SK-N-SH (cell line): ENCODE results near the gene C14orf119. TPM values are rescaled to one million over a fixed set of nuclear protein-coding genes. Genes with fewer than 3 reads are reported as not detected.

ENCODE experiments used
- CTCF ChIA-PET: fragments of 300-600, 350-600 bp; formaldehyde crosslinking; extraction: SDS; loops from one replicate; lab custom pipeline; 2021; lab: Yijun Ruan, JAX
- POLR2A ChIA-PET: fragments of 350-600 bp; sonication (Branson Sonifier 250); formaldehyde crosslinking; extraction: SDS; loops from one replicate; lab custom pipeline; 2020; ENCODE audit warnings: antibody characterized with exemption, inconsistent platforms; lab: Yijun Ruan, JAX
- DNase-seq: peaks from one replicate; pipeline ENCODE4 v3.0.0; 2012
- H2AFZ ChIP-seq: fragments of 200-600 bp; sonication (generic); 2 replicates; pipeline ENCODE4 v1.8.1; 2016; ENCODE audit warnings: antibody characterized with exemption, mild to moderate bottlenecking, low read depth
- H3F3A ChIP-seq: fragments of 200-600 bp; sonication (generic); replicated peaks from 2 replicates; pipeline ENCODE3; 2016; ENCODE audit warnings: antibody characterized with exemption, mild to moderate bottlenecking; ENCODE audit not compliant: insufficient read depth
- H3K27ac ChIP-seq, 2 experiments: fragments of 200-500 bp in 1 of 2; fragments of 200-600 bp in 1 of 2; sonication (Bioruptor generic) in 1 of 2; sonication (generic), shearing (Covaris generic) in 1 of 2; 2 replicates each; pipeline versions ENCODE4 v1.5.1 to v1.6.1; 2014 to 2016; ENCODE audit warnings: low read depth in 2 of 2, inconsistent platforms in 1 of 2, low read length in 1 of 2, mild to moderate bottlenecking in 1 of 2, mixed read lengths in 1 of 2
- H3K27me3 ChIP-seq: fragments of 200-600 bp; sonication (generic), shearing (Covaris generic); 2 replicates; pipeline ENCODE4 v1.6.1; 2016; ENCODE audit warnings: mixed run types; ENCODE audit not compliant: insufficient read depth
- H3K36me3 ChIP-seq, 2 experiments: fragments of 200-500 bp in 1 of 2; fragments of 200-600 bp in 1 of 2; sonication (Bioruptor generic) in 1 of 2; sonication (generic) in 1 of 2; replicated peaks in 1 of 2; 2 replicates each; pipeline versions ENCODE3 to v1.5.1; 2014 to 2016; ENCODE audit warnings: low read length in 1 of 2, mild to moderate bottlenecking in 1 of 2; ENCODE audit not compliant: insufficient read depth in 2 of 2, control insufficient read depth in 1 of 2
- H3K4me1 ChIP-seq, 2 experiments: fragments of 200-500 bp in 1 of 2; fragments of 200-600 bp in 1 of 2; sonication (Bioruptor generic) in 1 of 2; sonication (generic), shearing (Covaris generic) in 1 of 2; 2 replicates each; pipeline versions ENCODE4 v1.5.1 to v1.6.1; 2014 to 2016; ENCODE audit warnings: low read depth in 1 of 2, low read length in 1 of 2, mixed run types in 1 of 2; ENCODE audit not compliant: insufficient read depth in 2 of 2, control insufficient read depth in 1 of 2
- H3K4me2 ChIP-seq: fragments of 200-600 bp; sonication (generic), shearing (Covaris generic); 2 replicates; pipeline ENCODE4 v1.6.1; 2017; ENCODE audit warnings: mixed run types
- H3K4me3 ChIP-seq, 2 experiments: fragments of 200-500 bp in 1 of 2; fragments of 200-600 bp in 1 of 2; sonication (Bioruptor generic) in 1 of 2; sonication (generic), shearing (Covaris generic) in 1 of 2; 2 replicates each; pipeline versions ENCODE4 v1.5.1 to v1.8.1; 2014 to 2016; ENCODE audit warnings: low read depth in 2 of 2, inconsistent platforms in 1 of 2, low read length in 1 of 2, mild to moderate bottlenecking in 1 of 2, mixed read lengths in 1 of 2, moderate library complexity in 1 of 2
- H3K79me2 ChIP-seq: fragments of 200-600 bp; sonication (generic); 2 replicates; pipeline ENCODE4 v1.8.1; 2017; ENCODE audit warnings: mild to moderate bottlenecking; ENCODE audit not compliant: insufficient read depth
- H3K9ac ChIP-seq: fragments of 200-600 bp; sonication (generic); 2 replicates; pipeline ENCODE4 v1.6.1; 2017; ENCODE audit warnings: mixed run types
- H3K9me2 ChIP-seq: fragments of 200-600 bp; sonication (generic); 2 replicates; pipeline ENCODE4 v1.6.1; 2017; ENCODE audit warnings: mixed run types
- H3K9me3 ChIP-seq: fragments of 200-600 bp; sonication (generic); 2 replicates; pipeline ENCODE4 v1.6.1; 2017; ENCODE audit warnings: mixed run types, mild to moderate bottlenecking, moderate library complexity
- H4K20me1 ChIP-seq: fragments of 200-600 bp; sonication (generic); 2 replicates; pipeline ENCODE4 v1.6.1; 2017; ENCODE audit warnings: mild to moderate bottlenecking, mixed run types; ENCODE audit not compliant: insufficient read depth
- EP300 ChIP-seq, 2 experiments: IDR thresholded peaks; 2 replicates each; pipeline versions ENCODE4 v1.4.0 to v1.6.1; 2012; ENCODE audit warnings: borderline replicate concordance in 1 of 2, low read depth in 1 of 2, low read length in 1 of 2
- GABPA ChIP-seq: IDR thresholded peaks from 2 replicates; pipeline ENCODE4 v1.4.0; 2012; ENCODE audit warnings: low read depth, mild to moderate bottlenecking
- MEF2A ChIP-seq: IDR thresholded peaks from 2 replicates; pipeline ENCODE4 v1.4.0; 2012; ENCODE audit warnings: low read depth, borderline replicate concordance
- MXI1 ChIP-seq: IDR thresholded peaks from 2 replicates; pipeline ENCODE4 v1.6.1; 2012; ENCODE audit warnings: mild to moderate bottlenecking, low read depth, low read length, improper control_type of control experiment
- NFIC ChIP-seq: IDR thresholded peaks from 2 replicates; pipeline ENCODE4 v1.4.0; 2012; ENCODE audit warnings: borderline replicate concordance
- RXRA ChIP-seq: IDR thresholded peaks from 2 replicates; pipeline ENCODE4 v1.4.0; 2012; ENCODE audit warnings: low read depth, mild to moderate bottlenecking, borderline replicate concordance
- SIN3A ChIP-seq: IDR thresholded peaks from 2 replicates; pipeline ENCODE4 v1.6.1; 2012; ENCODE audit warnings: low read depth, mild to moderate bottlenecking, low read length, moderate library complexity, borderline replicate concordance
- TAF1 ChIP-seq: IDR thresholded peaks from 2 replicates; pipeline ENCODE4 v1.6.1; 2012; ENCODE audit warnings: low read depth, mild to moderate bottlenecking, low read length, moderate library complexity, borderline replicate concordance
- TEAD4 ChIP-seq: IDR thresholded peaks from 2 replicates; pipeline ENCODE4 v1.4.0; 2012; ENCODE audit warnings: mild to moderate bottlenecking, borderline replicate concordance; ENCODE audit not compliant: insufficient read depth
- WGBS: methylation state at CpG from one replicate; pipeline ENCODE4 v1.1.6; 2017; ENCODE audit warnings: low lambda C conversion rate; 5-methylcytosine and 5-hydroxymethylcytosine counted together
- polyA plus RNA-seq, 3 experiments: library from polyadenylated mRNA; depleted of rRNA; stranded (reverse); fragments of >200 nt; gene quantifications; 2 replicates each; pipeline ENCODE4 v1.2.3, GENCODE V29; 2012
- TF ChIP-seq, protein P1 (sequence below): IDR thresholded peaks from 2 replicates; pipeline ENCODE4 v1.4.0; 2012; ENCODE audit warnings: low read depth, borderline replicate concordance
- TF ChIP-seq, protein P2 (sequence below): IDR thresholded peaks from 2 replicates; pipeline ENCODE4 v1.6.1; 2012; ENCODE audit warnings: mild to moderate bottlenecking, low read depth, low read length, moderate library complexity
- TF ChIP-seq, protein P3 (sequence below): IDR thresholded peaks from 2 replicates; pipeline ENCODE4 v1.4.0; 2012; ENCODE audit warnings: low read depth

Gene C14orf119
- polyA plus RNA-seq, 1 of the 3 experiments (the other 2 are of a cell fraction) = 55.2 TPM

DNA sequence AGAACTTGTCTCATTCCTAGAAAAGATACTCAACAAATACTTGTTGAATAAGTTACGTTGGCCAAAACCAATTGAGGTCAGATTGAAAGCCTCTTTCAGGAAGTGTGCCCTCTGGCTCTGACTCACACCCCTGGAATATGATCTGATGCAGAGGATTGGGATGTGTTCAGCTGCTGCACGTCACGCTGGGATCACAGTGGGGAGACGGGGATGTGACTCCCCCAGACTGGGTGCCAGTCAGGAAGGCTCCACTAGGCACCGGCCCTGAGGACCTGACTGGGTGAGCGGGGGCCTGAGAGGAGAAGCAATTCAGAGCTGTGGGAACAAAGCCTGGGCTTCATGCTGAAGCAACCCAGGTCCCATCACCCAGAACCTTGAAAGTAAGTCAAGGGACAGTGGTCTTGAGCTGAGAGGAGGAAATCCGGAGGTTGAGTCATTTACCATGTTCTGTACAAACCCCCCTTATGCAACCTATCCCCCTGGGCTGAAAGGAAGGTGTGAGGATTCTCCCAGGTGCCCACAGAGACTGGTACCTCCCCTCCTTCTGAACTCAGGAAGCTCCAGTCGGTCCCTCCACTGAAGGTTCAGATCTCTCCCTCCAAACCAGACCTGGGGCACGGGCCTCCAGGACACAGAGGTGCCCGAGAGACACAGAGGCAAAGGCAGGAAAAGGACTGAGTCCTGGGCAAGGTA lies 19.9 kb downstream of the C14orf119 start (continued):
- TF ChIP-seq MEF2A = peak; percentile 75; the same call in 1 of the 2 replicates

DNA sequence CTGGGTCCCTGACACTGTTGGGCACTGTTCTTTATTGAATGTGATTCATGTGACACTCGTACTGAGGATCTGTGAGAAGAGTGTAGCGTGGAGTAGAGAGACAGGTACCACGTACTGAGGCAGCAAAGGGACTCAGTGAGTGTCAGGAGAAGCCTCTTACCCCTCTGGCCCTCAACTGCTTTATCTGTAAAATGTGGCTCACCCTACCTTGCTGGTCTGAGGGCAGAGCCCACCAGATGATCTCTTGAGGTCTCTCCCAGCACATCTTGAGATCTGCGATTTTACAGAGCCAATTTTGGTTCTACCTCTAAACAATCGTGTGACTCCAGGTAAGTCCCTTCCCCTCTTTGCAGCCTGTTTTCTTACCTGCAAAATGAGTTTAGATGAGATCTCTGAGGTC lies 20.6 kb downstream of the C14orf119 start:
- no peaks in the 10 kb centered on the region for H3K9me3 ChIP-seq
- H3K36me3 ChIP-seq = no peaks in the 10 kb centered on the region
- no peak overlapping the region for H3K4me3 ChIP-seq
- H3K4me2 ChIP-seq = no peak overlapping the region
- no peaks in the 10 kb centered on the region for H3K79me2 ChIP-seq
- H3K4me1 ChIP-seq = peaks cover 0 to 14% of the 10 kb centered on the region in 2 experiments; a peak in 3 of 4 replicates
- H3K9me2 ChIP-seq = no peaks in the 10 kb centered on the region
- H3K27ac ChIP-seq = peak overlapping the region in 1 of 2 experiments; percentile 80; a peak in 1 of 4 replicates
- no peak overlapping the region for H2AFZ ChIP-seq
- POLR2A ChIA-PET = no interaction called here
- TF ChIP-seq TEAD4 (no peak), SIN3A (no peak), RXRA (no peak), NFIC (no peak), MXI1 (no peak), TAF1 (no peak), MEF2A (no peak), EP300 (IDR thresholded peaks at IDR 0.05; ENCODE audit: borderline replicate concordance in 1 of 2, low read depth in 1 of 2, low read length in 1 of 2) (no peak), GABPA (no peak)
- TF ChIP-seq, protein P1, sequence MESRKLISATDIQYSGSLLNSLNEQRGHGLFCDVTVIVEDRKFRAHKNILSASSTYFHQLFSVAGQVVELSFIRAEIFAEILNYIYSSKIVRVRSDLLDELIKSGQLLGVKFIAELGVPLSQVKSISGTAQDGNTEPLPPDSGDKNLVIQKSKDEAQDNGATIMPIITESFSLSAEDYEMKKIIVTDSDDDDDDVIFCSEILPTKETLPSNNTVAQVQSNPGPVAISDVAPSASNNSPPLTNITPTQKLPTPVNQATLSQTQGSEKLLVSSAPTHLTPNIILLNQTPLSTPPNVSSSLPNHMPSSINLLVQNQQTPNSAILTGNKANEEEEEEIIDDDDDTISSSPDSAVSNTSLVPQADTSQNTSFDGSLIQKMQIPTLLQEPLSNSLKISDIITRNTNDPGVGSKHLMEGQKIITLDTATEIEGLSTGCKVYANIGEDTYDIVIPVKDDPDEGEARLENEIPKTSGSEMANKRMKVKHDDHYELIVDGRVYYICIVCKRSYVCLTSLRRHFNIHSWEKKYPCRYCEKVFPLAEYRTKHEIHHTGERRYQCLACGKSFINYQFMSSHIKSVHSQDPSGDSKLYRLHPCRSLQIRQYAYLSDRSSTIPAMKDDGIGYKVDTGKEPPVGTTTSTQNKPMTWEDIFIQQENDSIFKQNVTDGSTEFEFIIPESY = no peak
- TF ChIP-seq, protein P2, sequence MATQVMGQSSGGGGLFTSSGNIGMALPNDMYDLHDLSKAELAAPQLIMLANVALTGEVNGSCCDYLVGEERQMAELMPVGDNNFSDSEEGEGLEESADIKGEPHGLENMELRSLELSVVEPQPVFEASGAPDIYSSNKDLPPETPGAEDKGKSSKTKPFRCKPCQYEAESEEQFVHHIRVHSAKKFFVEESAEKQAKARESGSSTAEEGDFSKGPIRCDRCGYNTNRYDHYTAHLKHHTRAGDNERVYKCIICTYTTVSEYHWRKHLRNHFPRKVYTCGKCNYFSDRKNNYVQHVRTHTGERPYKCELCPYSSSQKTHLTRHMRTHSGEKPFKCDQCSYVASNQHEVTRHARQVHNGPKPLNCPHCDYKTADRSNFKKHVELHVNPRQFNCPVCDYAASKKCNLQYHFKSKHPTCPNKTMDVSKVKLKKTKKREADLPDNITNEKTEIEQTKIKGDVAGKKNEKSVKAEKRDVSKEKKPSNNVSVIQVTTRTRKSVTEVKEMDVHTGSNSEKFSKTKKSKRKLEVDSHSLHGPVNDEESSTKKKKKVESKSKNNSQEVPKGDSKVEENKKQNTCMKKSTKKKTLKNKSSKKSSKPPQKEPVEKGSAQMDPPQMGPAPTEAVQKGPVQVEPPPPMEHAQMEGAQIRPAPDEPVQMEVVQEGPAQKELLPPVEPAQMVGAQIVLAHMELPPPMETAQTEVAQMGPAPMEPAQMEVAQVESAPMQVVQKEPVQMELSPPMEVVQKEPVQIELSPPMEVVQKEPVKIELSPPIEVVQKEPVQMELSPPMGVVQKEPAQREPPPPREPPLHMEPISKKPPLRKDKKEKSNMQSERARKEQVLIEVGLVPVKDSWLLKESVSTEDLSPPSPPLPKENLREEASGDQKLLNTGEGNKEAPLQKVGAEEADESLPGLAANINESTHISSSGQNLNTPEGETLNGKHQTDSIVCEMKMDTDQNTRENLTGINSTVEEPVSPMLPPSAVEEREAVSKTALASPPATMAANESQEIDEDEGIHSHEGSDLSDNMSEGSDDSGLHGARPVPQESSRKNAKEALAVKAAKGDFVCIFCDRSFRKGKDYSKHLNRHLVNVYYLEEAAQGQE = no peak
- TF ChIP-seq, protein P3, sequence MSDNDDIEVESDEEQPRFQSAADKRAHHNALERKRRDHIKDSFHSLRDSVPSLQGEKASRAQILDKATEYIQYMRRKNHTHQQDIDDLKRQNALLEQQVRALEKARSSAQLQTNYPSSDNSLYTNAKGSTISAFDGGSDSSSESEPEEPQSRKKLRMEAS = no peak
- H3F3A ChIP-seq = peaks cover 3% of the 10 kb centered on the region
- WGBS = 47% methylated on average over 5 of the region's 5 CpGs
- no peaks in the 10 kb centered on the region for H4K20me1 ChIP-seq
- DNase-seq = no peak
- no peak overlapping the region for H3K9ac ChIP-seq
- peaks cover 2% of the 10 kb centered on the region; the same call in 1 of the 2 replicates for H3K27me3 ChIP-seq
- CTCF ChIA-PET = interaction anchor here (0.5 to 19.7 kb wide), 2 partner anchors 67 to 119 kb away, joined by 4 to 495 read pairs; partner anchors contain the start of gene SLC7A8
